Transverse colon (tissue), 4 donors: ENCODE measurements around the gene DAB2IP. TPM values are rescaled to one million over a fixed set of nuclear protein-coding genes. Genes with fewer than 3 reads are reported as not detected.
A peak's percentile ranks its signal among the peaks of the same experiment; 100 is the strongest.

Experiments
- DNase-seq: peaks from one replicate; pipeline ENCODE4 v3.0.0-alpha.2; 2019
- H3K27ac ChIP-seq, 4 donors: fragments of 200-600 bp; sonication (generic); 2 replicates each; pipeline ENCODE4 v1.5.1; 2016 to 2018; ENCODE audit warnings: inconsistent platforms in 4 of 4
- H3K27me3 ChIP-seq: fragments of 200-600 bp; sonication (generic); 2 replicates; pipeline ENCODE4 v1.5.1; 2017; ENCODE audit warnings: inconsistent platforms
- H3K36me3 ChIP-seq, 4 donors: fragments of 200-600 bp; sonication (generic); 2 replicates each; pipeline ENCODE4 v1.5.1; 2017 to 2019; ENCODE audit warnings: inconsistent platforms in 4 of 4
- H3K4me1 ChIP-seq, 4 donors: fragments of 200-600 bp; sonication (generic); 2 replicates each; pipeline ENCODE4 v1.5.1; 2017 to 2020; ENCODE audit warnings: inconsistent platforms in 4 of 4
- H3K4me3 ChIP-seq, 4 donors: fragments of 200-600 bp; sonication (generic); 1 replicate in 1 of 4; 2 replicates in 3 of 4; pipeline versions ENCODE4 v1.5.1 to v1.6.1; 2017 to 2019; ENCODE audit warnings: inconsistent platforms in 4 of 4
- H3K9me3 ChIP-seq, 2 donors: fragments of 200-600 bp; sonication (generic); 2 replicates each; pipeline ENCODE4 v1.5.1; 2017 to 2019; ENCODE audit warnings: inconsistent platforms in 2 of 2
- CTCF ChIP-seq, 5 experiments: fragments of 200-600 bp in 3 of 5; fragments of 450-650 bp in 2 of 5; sonication (generic) in 3 of 5; IDR thresholded peaks; 1 replicate in 2 of 5; 2 replicates in 3 of 5; pipeline ENCODE4 v1.5.1; 2016 to 2017; ENCODE audit warnings: antibody characterized with exemption in 5 of 5, inconsistent platforms in 3 of 5, mild to moderate bottlenecking in 2 of 5, moderate library complexity in 1 of 5
- EP300 ChIP-seq: sonication (generic); formaldehyde crosslinking; IDR thresholded peaks from one replicate; pipeline ENCODE4 v1.6.1; 2017; ENCODE audit warnings: antibody characterized with exemption, low read depth
- POLR2A ChIP-seq: fragments of 450-650 bp; IDR thresholded peaks from one replicate; pipeline ENCODE4 v1.6.1; 2016; ENCODE audit warnings: antibody characterized with exemption, mild to moderate bottlenecking, moderate library complexity
- POLR2AphosphoS5 ChIP-seq, 3 donors: sonication (generic); formaldehyde crosslinking; IDR thresholded peaks; one replicate each; pipeline ENCODE4 v1.6.1; 2016; ENCODE audit warnings: antibody characterized with exemption in 3 of 3
- WGBS, 2 donors: methylation state at CpG; one replicate each; pipeline ENCODE4 v1.1.5; 2018; ENCODE audit warnings: low coverage in 1 of 2; 5-methylcytosine and 5-hydroxymethylcytosine counted together
- in situ Hi-C, 4 donors: fragments of 200-750 bp; cut with MboI; loops; one replicate each; pipeline versions ENCODE4 v1.15.0 to v1.15.1; 2017; ENCODE audit warnings: low sequenced_read_pairs in 3 of 4, low pct_ligation_motif_present in 1 of 4, low pct_unique_long_range_greater_than_20kb in 1 of 4
- intact Hi-C: fragments of 100-400 bp; cut with DNase I; formaldehyde crosslinking; loops from one replicate; pipeline ENCODE4 v1.15.1; 2023; ENCODE audit warnings: low total_unique reads
- total RNA-seq, 4 donors: library from RNA; depleted of rRNA; stranded (reverse); fragments of >200 nt; gene quantifications; one replicate each; pipeline ENCODE4 v1.1.0, GENCODE V29; 2016

Gene DAB2IP
- total RNA-seq, 4 donors from 2014 or later, result 84.2 to 159 (median 90.7) TPM

GRCh38 chr9:121748727-121749423 is 97.4 kb downstream of the DAB2IP start:
- in situ Hi-C loops, result no loop called here
- Histone ChIP-seq H3K4me3 (no peak overlapping the region), H3K27ac (peak overlapping the region; percentile 55 to 91 (median 78)), H3K4me1 (peaks cover 42 to 69% (median 65%) of the 10 kb centered on the region in 4 donors), H3K9me3 (no peaks in the 10 kb centered on the region), H3K27me3 (no peaks in the 10 kb centered on the region), H3K36me3 (no peaks in the 10 kb centered on the region)
- WGBS, 2 donors, result 40 to 52% methylated on average over 1 to 10 of the region's 11 CpGs
- intact Hi-C loops, result no loop called here
- TF ChIP-seq POLR2A, result no peak
- TF ChIP-seq EP300, result no peak
- DNase-seq, result peak; percentile 26

DNA sequence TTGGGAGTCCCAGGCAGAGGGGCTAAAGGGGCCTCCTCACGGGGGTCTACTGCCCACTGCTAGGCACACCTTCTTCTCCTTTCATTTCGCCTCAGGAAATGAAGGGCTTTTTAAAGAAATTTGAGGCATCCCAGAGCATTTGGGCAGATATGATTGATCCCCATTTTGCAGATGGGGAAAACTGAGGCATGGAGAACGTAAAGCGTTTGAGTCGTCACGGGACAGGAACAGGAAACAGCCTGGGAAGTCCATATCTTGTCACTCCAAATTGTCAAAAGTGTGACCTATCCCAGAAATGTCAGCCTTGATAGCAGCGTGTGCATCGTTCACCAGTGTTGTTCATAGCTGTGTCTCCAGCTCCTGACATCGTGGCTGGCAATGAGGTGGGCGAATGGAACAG is 98.2 kb downstream of the DAB2IP start:
- Histone ChIP-seq H3K27me3 (no peaks in the 10 kb centered on the region), H3K36me3 (no peaks in the 10 kb centered on the region), H3K4me1 (peaks cover 35 to 66% (median 61%) of the 10 kb centered on the region in 4 donors), H3K4me3 (no peak overlapping the region), H3K27ac (peak overlapping the region; percentile 55 to 91 (median 78)), H3K9me3 (no peaks in the 10 kb centered on the region)
- TF ChIP-seq POLR2A, result no peak
- TF ChIP-seq EP300, result no peak
- no peak for TF ChIP-seq CTCF (IDR thresholded peaks at IDR 0.05)
- TF ChIP-seq POLR2AphosphoS5 (IDR thresholded peaks at IDR 0.05), result no peak
- WGBS, 2 donors, result 90% methylated on average over 10 of the region's 10 CpGs; no CpG with 5 or more reads in 1 of the 2 donors
- in situ Hi-C loops (no loop called here), intact Hi-C loops (no loop called here)
- DNase-seq, result no peak

DNA sequence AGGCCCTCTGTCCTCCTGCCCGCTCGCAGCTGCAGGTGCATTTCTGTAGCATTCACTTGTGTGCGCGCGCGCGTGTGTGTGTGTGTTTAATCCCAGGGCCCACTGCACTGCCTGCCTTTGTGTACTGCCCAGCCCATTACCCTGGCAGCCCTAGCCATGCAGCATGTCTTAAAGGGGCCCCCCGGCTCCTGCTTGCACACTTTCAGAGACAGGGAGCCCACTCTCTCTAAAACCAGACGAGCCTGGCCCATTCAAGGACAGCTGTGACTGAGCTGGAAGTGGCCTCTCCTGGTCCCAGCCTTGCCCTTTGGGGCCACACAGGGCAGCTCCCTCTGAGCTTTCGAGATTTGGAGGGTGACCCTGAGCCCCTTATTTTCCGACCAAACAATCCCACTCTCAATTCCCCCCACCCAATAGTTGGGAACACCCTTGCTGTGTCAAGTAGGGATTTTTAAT is 98.9 kb downstream of the DAB2IP start:
- 20 to 54% methylated on average over 1 to 11 of the region's 11 CpGs for whole genome bisulfite sequencing, 2 donors
- Histone ChIP-seq H3K4me3 (no peak overlapping the region), H3K36me3 (no peaks in the 10 kb centered on the region), H3K4me1 (peaks cover 28 to 60% (median 55%) of the 10 kb centered on the region in 4 donors), H3K9me3 (no peaks in the 10 kb centered on the region), H3K27me3 (no peaks in the 10 kb centered on the region), H3K27ac (peak overlapping the region in 3 of 4 donors; percentile 50 to 83 (median 72))
- no peak for TF ChIP-seq POLR2A
- no peak for TF ChIP-seq CTCF (IDR thresholded peaks at IDR 0.05)
- TF ChIP-seq EP300, result no peak
- TF ChIP-seq POLR2AphosphoS5 (IDR thresholded peaks at IDR 0.05), result no peak
- intact Hi-C loops (no loop called here), in situ Hi-C loops (no loop called here)
- DNase-seq, result no peak

- DNase-seq, result no peak
- in situ Hi-C loops, result no loop called here
Observed at GRCh38 chr9:121750715-121751623, 99.5 kb downstream of the DAB2IP start.

More at GRCh38 chr9:121750715-121751623, 99.5 kb downstream of the DAB2IP start:
- H3K27me3 ChIP-seq, result no peaks in the 10 kb centered on the region
- TF ChIP-seq CTCF (IDR thresholded peaks at IDR 0.05) (no peak), POLR2A (no peak), POLR2AphosphoS5 (IDR thresholded peaks at IDR 0.05) (no peak), EP300 (no peak)
- intact Hi-C loops, result no loop called here
- no peaks in the 10 kb centered on the region for H3K36me3 ChIP-seq
- peaks cover 23 to 55% (median 53%) of the 10 kb centered on the region in 4 donors for H3K4me1 ChIP-seq
- no peaks in the 10 kb centered on the region for H3K9me3 ChIP-seq
- WGBS, 2 donors, result 56 to 67% methylated on average over 11 to 17 of the region's 17 CpGs
- peak overlapping the region; percentile 11 to 83 (median 61) for H3K27ac ChIP-seq
- H3K4me3 ChIP-seq, result no peak overlapping the region
